ENCODE measurements around the gene FAAH.

FAAH gene

GRCh38 chr1:46422261-46422871, 28.2 kb downstream of the FAAH start:
- no peak for DNase-seq (ENCODE audit: low read depth in 3 of 3)

- no peak for DNase-seq (ENCODE audit: low read depth in 3 of 3)
Measured at GRCh38 chr1:46423574-46424240, 29.6 kb downstream of the FAAH start.

GRCh38 chr1:46424730-46425129, 30.6 kb downstream of the FAAH start:
- DNase-seq (ENCODE audit: low read depth in 3 of 3) = no peak

- DNase-seq (ENCODE audit: low read depth in 3 of 3) = no peak
Measured at GRCh38 chr1:46425726-46426125, 31.6 kb downstream of the FAAH start.

- DNase-seq (ENCODE audit: low read depth in 3 of 3) = no peak
Measured at GRCh38 chr1:46427541-46427940, 33.4 kb downstream of the FAAH start.

- DNase-seq (ENCODE audit: low read depth in 3 of 3) = no peak
Measured at GRCh38 chr1:46429436-46429835, 35.3 kb downstream of the FAAH start.

GRCh38 chr1:46431695-46432094, 37.6 kb downstream of the FAAH start:
- no peak for DNase-seq (ENCODE audit: low read depth in 3 of 3)

GRCh38 chr1:46432781-46433327, 38.7 kb downstream of the FAAH start:
- no peak for DNase-seq (ENCODE audit: low read depth in 3 of 3)

- DNase-seq (ENCODE audit: low read depth in 3 of 3) = no peak
Measured at GRCh38 chr1:46434358-46434757, 40.2 kb downstream of the FAAH start.

GRCh38 chr1:46436844-46437243, 42.7 kb downstream of the FAAH start:
- no peak for DNase-seq (ENCODE audit: low read depth in 3 of 3)

GRCh38 chr1:46437723-46438122, 43.6 kb downstream of the FAAH start:
- DNase-seq (ENCODE audit: low read depth in 3 of 3) = no peak

GRCh38 chr1:46438346-46438745, 44.2 kb downstream of the FAAH start:
- DNase-seq (ENCODE audit: low read depth in 3 of 3) = no peak

GRCh38 chr1:46440478-46440877, 46.4 kb downstream of the FAAH start:
- no peak for DNase-seq (ENCODE audit: low read depth in 3 of 3)

- DNase-seq (ENCODE audit: low read depth in 3 of 3) = peak; percentile 45 to 63 (median 53)
Measured at GRCh38 chr1:46442317-46443161, 48.4 kb downstream of the FAAH start.

GRCh38 chr1:46444466-46444865, 50.3 kb downstream of the FAAH start:
- DNase-seq (ENCODE audit: low read depth in 3 of 3) = no peak

- DNase-seq (ENCODE audit: low read depth in 3 of 3) = no peak
Measured at GRCh38 chr1:46445773-46446256, 51.7 kb downstream of the FAAH start.

- DNase-seq (ENCODE audit: low read depth in 3 of 3) = peak; percentile 68 to 81 (median 72)
Measured at GRCh38 chr1:46446646-46447498, 52.8 kb downstream of the FAAH start.

GRCh38 chr1:46447499-46448108, 53.5 kb downstream of the FAAH start:
- no peak for DNase-seq (ENCODE audit: low read depth in 3 of 3)

- no peak for DNase-seq (ENCODE audit: low read depth in 3 of 3)
Measured at GRCh38 chr1:46448109-46448911, 54.2 kb downstream of the FAAH start.
